AG10803 (cell line): Measurements from ENCODE around the gene BLTP2.

Experiments
- DNase-seq: peaks from one replicate; pipeline ENCODE4 v3.0.0; 2010; ENCODE audit warnings: low read depth
- H3K4me3 ChIP-seq: 2 replicates; pipeline ENCODE4 v1.5.1; 2011; ENCODE audit warnings: mild to moderate bottlenecking, low read length, control low read depth
- CTCF ChIP-seq: conservative IDR thresholded peaks from 2 replicates; pipeline ENCODE4 v1.5.1; 2011; ENCODE audit warnings: mild to moderate bottlenecking, low read length, control low read depth, inconsistent platforms

BLTP2 gene

GRCh38 chr17:28646039-28646754 is 1.2 kb upstream of the BLTP2 start:
- TF ChIP-seq CTCF = no peak
- H3K4me3 ChIP-seq = no peak overlapping the region
- DNase-seq = no peak

GRCh38 chr17:28645576-28645939 is 600 bp upstream of the BLTP2 start:
- TF ChIP-seq CTCF = no peak
- peak overlapping the region; percentile 75 for H3K4me3 ChIP-seq
- DNase-seq = no peak

- peak; percentile 58 for TF ChIP-seq CTCF
- H3K4me3 ChIP-seq = peak overlapping the region; percentile 96
- peak; percentile 54 for DNase-seq
Measured at GRCh38 chr17:28643983-28644786, 773 bp downstream of the BLTP2 start.

GRCh38 chr17:28641579-28641978 is 3.4 kb downstream of the BLTP2 start:
- no peak for DNase-seq
- TF ChIP-seq CTCF = no peak
- H3K4me3 ChIP-seq = no peak overlapping the region

GRCh38 chr17:28635506-28635905 is 9.5 kb downstream of the BLTP2 start:
- no peak for TF ChIP-seq CTCF

GRCh38 chr17:28634206-28634865 is 10.6 kb downstream of the BLTP2 start:
- no peak for DNase-seq
- TF ChIP-seq CTCF = no peak
- no peak overlapping the region for H3K4me3 ChIP-seq

More at GRCh38 chr17:28635506-28635905, 9.5 kb downstream of the BLTP2 start:
- no peak for DNase-seq
- no peak overlapping the region for H3K4me3 ChIP-seq
